HFF-Myc (cell line): Measurements from ENCODE around the gene GATAD2B.

Experiments
- DNase-seq: peaks from one replicate; pipeline ENCODE4 v3.0.0-alpha.2; 2011; ENCODE audit warnings: low read depth; ENCODE audit errors: extremely low read depth
- H3K4me3 ChIP-seq: replicated peaks from 2 replicates; pipeline ENCODE4 v1.5.1; 2011; ENCODE audit warnings: low read depth, mild to moderate bottlenecking, control low read depth, low read length
- TF ChIP-seq, protein P1 (sequence below): IDR thresholded peaks from 2 replicates; pipeline ENCODE4 v1.5.1; 2012; ENCODE audit warnings: mild to moderate bottlenecking, low read depth, low read length, control low read depth; ENCODE audit errors: missing control alignments

The GATAD2B gene

GRCh38 chr1:153872934-153873333 lies 49.8 kb downstream of the GATAD2B start:
- H3K4me3 ChIP-seq: no peak overlapping the region
- DNase-seq: no peak
- TF ChIP-seq, protein P1, sequence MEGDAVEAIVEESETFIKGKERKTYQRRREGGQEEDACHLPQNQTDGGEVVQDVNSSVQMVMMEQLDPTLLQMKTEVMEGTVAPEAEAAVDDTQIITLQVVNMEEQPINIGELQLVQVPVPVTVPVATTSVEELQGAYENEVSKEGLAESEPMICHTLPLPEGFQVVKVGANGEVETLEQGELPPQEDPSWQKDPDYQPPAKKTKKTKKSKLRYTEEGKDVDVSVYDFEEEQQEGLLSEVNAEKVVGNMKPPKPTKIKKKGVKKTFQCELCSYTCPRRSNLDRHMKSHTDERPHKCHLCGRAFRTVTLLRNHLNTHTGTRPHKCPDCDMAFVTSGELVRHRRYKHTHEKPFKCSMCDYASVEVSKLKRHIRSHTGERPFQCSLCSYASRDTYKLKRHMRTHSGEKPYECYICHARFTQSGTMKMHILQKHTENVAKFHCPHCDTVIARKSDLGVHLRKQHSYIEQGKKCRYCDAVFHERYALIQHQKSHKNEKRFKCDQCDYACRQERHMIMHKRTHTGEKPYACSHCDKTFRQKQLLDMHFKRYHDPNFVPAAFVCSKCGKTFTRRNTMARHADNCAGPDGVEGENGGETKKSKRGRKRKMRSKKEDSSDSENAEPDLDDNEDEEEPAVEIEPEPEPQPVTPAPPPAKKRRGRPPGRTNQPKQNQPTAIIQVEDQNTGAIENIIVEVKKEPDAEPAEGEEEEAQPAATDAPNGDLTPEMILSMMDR: no peak

DNA sequence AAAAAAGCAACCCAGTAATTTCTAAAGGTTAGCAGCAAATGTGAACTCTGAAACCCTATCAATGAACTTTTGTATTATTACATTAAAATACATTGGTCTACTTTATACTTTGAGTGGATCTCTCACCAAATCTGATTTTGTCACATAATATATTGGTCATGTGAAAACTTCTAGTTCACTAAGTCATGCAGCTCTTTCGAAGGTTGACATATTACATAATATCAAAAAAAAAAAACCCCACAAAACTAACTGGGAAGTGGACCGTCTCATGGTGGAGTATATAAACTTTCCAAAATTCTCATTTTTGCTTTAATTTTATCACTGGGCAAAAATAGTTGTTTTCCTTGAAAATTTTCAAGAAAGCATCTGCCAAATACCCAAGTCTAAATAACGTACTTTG lies 50.4 kb downstream of the GATAD2B start:
- DNase-seq: no peak
- TF ChIP-seq, protein P1: no peak

DNA sequence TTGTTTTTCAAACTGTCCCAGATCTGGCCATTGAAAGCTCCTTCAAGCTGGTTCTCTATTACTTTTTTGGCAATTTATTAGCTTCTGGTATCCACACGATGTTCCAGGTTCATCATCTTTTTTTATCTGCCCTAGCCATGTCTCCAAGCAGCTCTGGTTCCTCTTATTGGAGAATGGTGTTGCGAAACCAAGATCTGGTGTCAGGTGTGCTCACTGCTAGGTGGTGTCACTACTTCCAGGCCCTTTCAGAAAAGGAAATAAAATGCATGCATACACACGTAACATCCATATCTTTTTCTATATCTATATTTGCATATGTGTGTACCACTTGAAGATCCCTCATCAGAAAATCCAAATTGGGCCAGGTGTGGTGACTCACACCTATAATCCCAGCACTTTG lies 53.3 kb downstream of the GATAD2B start:
- no peak overlapping the region for H3K4me3 ChIP-seq
- TF ChIP-seq, protein P1: no peak
- DNase-seq: no peak

More for the DNA sequence above, 50.4 kb downstream of the GATAD2B start:
- no peak overlapping the region for H3K4me3 ChIP-seq

- H3K4me3 ChIP-seq: no peak overlapping the region
- peak; percentile 48 for DNase-seq
- TF ChIP-seq, protein P1: no peak
Observed at GRCh38 chr1:153866045-153866850, 56.5 kb downstream of the GATAD2B start.

DNA sequence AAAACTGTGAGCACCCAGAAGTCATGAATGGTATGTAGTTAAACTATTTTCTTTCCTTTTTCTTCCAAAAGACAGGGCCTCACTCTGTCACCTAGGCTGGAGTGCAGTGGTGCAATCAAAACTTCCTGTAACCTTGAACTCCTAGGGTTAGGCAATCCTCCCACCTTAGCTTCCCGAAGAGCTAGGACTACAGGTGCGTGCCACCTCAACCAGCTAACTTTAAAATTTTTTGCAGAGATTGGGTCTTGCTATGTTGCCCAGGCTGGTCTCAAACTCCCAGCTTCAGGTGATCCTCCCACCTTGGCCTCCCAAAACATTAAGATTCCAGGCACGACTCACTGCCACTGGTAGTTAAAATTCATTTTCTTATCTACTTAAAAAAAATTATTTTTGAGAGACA lies 62.5 kb downstream of the GATAD2B start:
- TF ChIP-seq, protein P1: no peak
- no peak overlapping the region for H3K4me3 ChIP-seq
- DNase-seq: no peak

DNA sequence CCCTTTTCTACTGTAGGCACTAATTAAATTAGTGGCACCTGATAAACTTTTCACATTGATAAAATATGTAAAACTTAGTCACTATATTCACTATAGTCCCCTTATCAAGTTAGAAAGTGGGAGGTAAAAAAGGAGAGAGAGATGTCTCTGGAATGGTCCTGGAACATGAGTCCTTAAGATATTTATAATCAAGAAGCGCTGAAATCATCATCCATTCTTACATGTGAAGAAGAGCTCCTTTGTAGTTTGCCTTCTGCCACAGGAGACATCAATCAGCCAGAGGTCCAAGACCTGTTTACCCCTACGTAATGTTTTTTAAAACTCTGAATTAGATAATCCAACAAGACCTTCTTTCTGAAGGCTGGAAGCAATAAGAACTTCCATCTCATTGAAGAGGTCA lies 65.3 kb downstream of the GATAD2B start:
- no peak for DNase-seq
- TF ChIP-seq, protein P1: no peak
- H3K4me3 ChIP-seq: no peak overlapping the region
